H9 (cell line): ENCODE data around the gene TENM3. TPM values are rescaled to one million over a fixed set of nuclear protein-coding genes. Genes with fewer than 3 reads are reported as not detected.

Experiments used
- DNase-seq: peaks from one replicate; pipeline ENCODE4 v3.0.0-alpha.2; 2017
- H2AFZ ChIP-seq: one replicate; pipeline ENCODE4 v1.6.1; 2013; ENCODE audit warnings: mild to moderate bottlenecking, low read length, control low read depth, moderate library complexity
- H2AK5ac ChIP-seq: 2 replicates; pipeline ENCODE4 v1.6.1; 2013; ENCODE audit warnings: low read length, control low read depth, mixed read lengths; ENCODE audit not compliant: insufficient read length
- H2BK120ac ChIP-seq: one replicate; pipeline ENCODE4 v1.6.1; 2013; ENCODE audit warnings: low read depth, mild to moderate bottlenecking, low read length, control low read depth, inconsistent platforms; ENCODE audit not compliant: poor library complexity, severe bottlenecking
- H2BK12ac ChIP-seq: 2 replicates; pipeline ENCODE4 v1.6.1; 2013; ENCODE audit warnings: low read length, control low read depth, mixed read lengths, low read depth; ENCODE audit not compliant: insufficient read length
- H2BK15ac ChIP-seq: 2 replicates; pipeline ENCODE4 v1.6.1; 2013; ENCODE audit warnings: low read depth, low read length, control low read depth
- H2BK20ac ChIP-seq: one replicate; pipeline ENCODE4 v1.6.1; 2013; ENCODE audit warnings: low read depth, mild to moderate bottlenecking, low read length, control low read depth, inconsistent platforms; ENCODE audit not compliant: poor library complexity, severe bottlenecking
- H2BK5ac ChIP-seq: 2 replicates; pipeline ENCODE4 v1.6.1; 2013; ENCODE audit warnings: low read length, control low read depth, mixed read lengths; ENCODE audit not compliant: insufficient read length
- H3K14ac ChIP-seq: 2 replicates; pipeline ENCODE4 v1.6.1; 2013; ENCODE audit warnings: low read length, control low read depth; ENCODE audit not compliant: insufficient read depth
- H3K18ac ChIP-seq: 2 replicates; pipeline ENCODE4 v1.6.1; 2013; ENCODE audit warnings: low read depth, mild to moderate bottlenecking, mixed read lengths, low read length, control low read depth; ENCODE audit not compliant: insufficient read length
- H3K23ac ChIP-seq: 2 replicates; pipeline ENCODE4 v1.6.1; 2013; ENCODE audit warnings: low read length, control low read depth, mixed read lengths, low read depth; ENCODE audit not compliant: insufficient read length
- H3K23me2 ChIP-seq: 2 replicates; pipeline ENCODE4 v1.6.1; 2013; ENCODE audit warnings: low read depth, mild to moderate bottlenecking, mixed read lengths, low read length, control low read depth; ENCODE audit not compliant: insufficient read length, poor library complexity, severe bottlenecking
- H3K27ac ChIP-seq: 2 replicates; pipeline ENCODE4 v1.5.1; 2013; ENCODE audit warnings: low read length, control low read depth, mixed read lengths, low read depth; ENCODE audit not compliant: insufficient read length
- H3K27me3 ChIP-seq: 2 replicates; pipeline ENCODE4 v1.6.1; 2013; ENCODE audit warnings: low read length, control low read depth, inconsistent platforms; ENCODE audit not compliant: insufficient read depth
- H3K4ac ChIP-seq: 2 replicates; pipeline ENCODE4 v1.6.1; 2013; ENCODE audit warnings: low read depth, mild to moderate bottlenecking, control low read depth, inconsistent platforms, low read length, moderate library complexity
- H3K4me1 ChIP-seq: 2 replicates; pipeline ENCODE4 v1.6.1; 2013; ENCODE audit warnings: low read length, control low read depth, inconsistent platforms; ENCODE audit not compliant: insufficient read depth
- H3K4me2 ChIP-seq: 2 replicates; pipeline ENCODE4 v1.6.1; 2013; ENCODE audit warnings: low read length, control low read depth, mixed read lengths; ENCODE audit not compliant: insufficient read length, insufficient read depth
- H3K56ac ChIP-seq: 2 replicates; pipeline ENCODE4 v1.6.1; 2013; ENCODE audit warnings: low read depth, mild to moderate bottlenecking, mixed read lengths, low read length, control low read depth; ENCODE audit not compliant: insufficient read length
- H3K79me1 ChIP-seq: 2 replicates; pipeline ENCODE4 v1.6.1; 2013; ENCODE audit warnings: low read depth, mild to moderate bottlenecking, moderate library complexity, low read length, control low read depth, inconsistent platforms; ENCODE audit not compliant: insufficient read depth, poor library complexity, severe bottlenecking
- H3K79me2 ChIP-seq: 2 replicates; pipeline ENCODE4 v1.6.1; 2013; ENCODE audit warnings: low read length, control low read depth, inconsistent platforms; ENCODE audit not compliant: insufficient read depth
- H3K9ac ChIP-seq: 2 replicates; pipeline ENCODE4 v1.6.1; 2013; ENCODE audit warnings: low read length, control low read depth, mixed read lengths; ENCODE audit not compliant: insufficient read length; ENCODE audit errors: extremely low read depth
- H3K9me3 ChIP-seq: one replicate; pipeline ENCODE4 v1.6.1; 2013; ENCODE audit warnings: low read depth, low read length, inconsistent platforms; ENCODE audit not compliant: control insufficient read depth
- H3T11ph ChIP-seq: one replicate; pipeline ENCODE4 v1.6.1; 2013; ENCODE audit warnings: mild to moderate bottlenecking, low read length, control low read depth, inconsistent platforms
- H4K20me1 ChIP-seq: one replicate; pipeline ENCODE4 v1.6.1; 2013; ENCODE audit not compliant: control insufficient read depth, insufficient read length, insufficient read depth
- H4K5ac ChIP-seq: 2 replicates; pipeline ENCODE4 v1.6.1; 2013; ENCODE audit warnings: low read depth, mild to moderate bottlenecking, mixed read lengths, low read length, control low read depth; ENCODE audit not compliant: insufficient read length
- H4K8ac ChIP-seq: replicated peaks from 2 replicates; pipeline ENCODE4 v1.6.1; 2013; ENCODE audit warnings: low read length, control low read depth, mixed read lengths, low read depth; ENCODE audit not compliant: insufficient read length
- H4K91ac ChIP-seq: 2 replicates; pipeline ENCODE4 v1.6.1; 2013; ENCODE audit warnings: low read depth, mild to moderate bottlenecking, moderate library complexity, mixed read lengths, low read length, control low read depth; ENCODE audit not compliant: insufficient read length
- H3K27ac Mint-ChIP-seq, 3 experiments: 2 replicates in 2 of 3; 3 replicates in 1 of 3; pipeline ENCODE4 v1.8.0; 2020 to 2021; ENCODE audit warnings: mixed read lengths in 3 of 3, mild to moderate bottlenecking in 1 of 3, moderate library complexity in 1 of 3
- H3K27me3 Mint-ChIP-seq: 2 replicates; pipeline ENCODE4 v1.8.0; 2021; ENCODE audit warnings: low read depth, mild to moderate bottlenecking, moderate library complexity, mixed read lengths
- H3K36me3 Mint-ChIP-seq, 3 experiments: 2 replicates in 2 of 3; 3 replicates in 1 of 3; pipeline ENCODE4 v1.8.0; 2020 to 2021; ENCODE audit warnings: low read depth in 3 of 3, mixed read lengths in 3 of 3; ENCODE audit not compliant: insufficient read depth in 1 of 3
- H3K4me1 Mint-ChIP-seq, 2 experiments: 2 replicates each; pipeline ENCODE4 v1.8.0; 2020; ENCODE audit warnings: mixed read lengths in 2 of 2
- H3K4me3 Mint-ChIP-seq, 2 experiments: 2 replicates in 1 of 2; 3 replicates in 1 of 2; pipeline ENCODE4 v1.8.0; 2020 to 2021; ENCODE audit warnings: mild to moderate bottlenecking in 2 of 2, mixed read lengths in 2 of 2, moderate library complexity in 1 of 2
- H3K9me3 Mint-ChIP-seq, 2 experiments: 2 replicates in 1 of 2; 3 replicates in 1 of 2; pipeline ENCODE4 v1.8.0; 2020; ENCODE audit warnings: mild to moderate bottlenecking in 2 of 2, mixed read lengths in 2 of 2, moderate library complexity in 1 of 2
- CTCF ChIP-seq: fragments of 200-600 bp; sonication (generic); conservative IDR thresholded peaks from 3 replicates; pipeline ENCODE4 v1.8.0; 2021; ENCODE audit warnings: antibody characterized with exemption, mild to moderate bottlenecking
- WGBS: extraction: QIAGEN DNeasy Blood & Tissue Kit; methylation state at CpG from one replicate; pipeline ENCODE4 v1.1.7; 2013; ENCODE audit warnings: missing lambda C conversion rate, low lambda C conversion rate, mixed read lengths; ENCODE audit not compliant: insufficient read length; ENCODE audit errors: extremely low coverage; 5-methylcytosine and 5-hydroxymethylcytosine counted together
- total RNA-seq: library from RNA; stranded (reverse); gene quantifications from 2 replicates; pipeline ENCODE4 v1.2.1, GENCODE V29; 2021

Gene TENM3
- total RNA-seq, 1 experiment from 2014 or later, result 49.6 TPM

GRCh38 chr4:182629096-182629495, 385.9 kb downstream of the TENM3 start:
- Histone ChIP-seq H3T11ph (no peak overlapping the region), H2BK15ac (no peak overlapping the region), H3K23me2 (no peaks in the 10 kb centered on the region), H3K9me3 (no peaks in the 10 kb centered on the region), H4K20me1 (no peaks in the 10 kb centered on the region), H2AK5ac (no peak overlapping the region), H3K9ac (no peak overlapping the region), H2BK5ac (no peak overlapping the region), H2BK20ac (no peak overlapping the region), H3K27me3 (no peaks in the 10 kb centered on the region), H3K23ac (no peak overlapping the region), H2AFZ (no peak overlapping the region), H3K4me1 (no peaks in the 10 kb centered on the region), H3K79me1 (no peaks in the 10 kb centered on the region), H2BK12ac (no peak overlapping the region), H3K4ac (no peak overlapping the region), H3K18ac (no peak overlapping the region), H4K5ac (no peak overlapping the region), H4K8ac (no peak overlapping the region), H3K27ac (no peak overlapping the region), H3K4me2 (no peak overlapping the region), H2BK120ac (no peak overlapping the region), H3K14ac (no peak overlapping the region), H4K91ac (no peak overlapping the region), H3K56ac (no peak overlapping the region), H3K79me2 (no peaks in the 10 kb centered on the region)
- no peaks in the 10 kb centered on the region for H3K27me3 Mint-ChIP-seq
- WGBS, result no CpG with 5 or more reads among the region's 3 CpGs
- no peak overlapping the region for H3K4me3 Mint-ChIP-seq
- H3K9me3 Mint-ChIP-seq, result no peaks in the 10 kb centered on the region
- H3K27ac Mint-ChIP-seq, result no peak overlapping the region; a peak in 1 of 7 replicates
- peaks cover 19 to 20% of the 10 kb centered on the region in 2 experiments for H3K4me1 Mint-ChIP-seq
- no peak for TF ChIP-seq CTCF
- H3K36me3 Mint-ChIP-seq, result peaks cover 2 to 24% (median 11%) of the 10 kb centered on the region in 3 experiments; a peak in 6 of 7 replicates
- DNase-seq, result no peak
